GM19099 (cell line): ENCODE results near the gene PRTFDC1.

Experiments
- POLR2A ChIP-seq: IDR thresholded peaks from 3 replicates; pipeline ENCODE4 v1.6.1; 2011; ENCODE audit warnings: low read depth; ENCODE audit not compliant: insufficient read length; ENCODE audit errors: extremely low read depth

PRTFDC1 gene

DNA sequence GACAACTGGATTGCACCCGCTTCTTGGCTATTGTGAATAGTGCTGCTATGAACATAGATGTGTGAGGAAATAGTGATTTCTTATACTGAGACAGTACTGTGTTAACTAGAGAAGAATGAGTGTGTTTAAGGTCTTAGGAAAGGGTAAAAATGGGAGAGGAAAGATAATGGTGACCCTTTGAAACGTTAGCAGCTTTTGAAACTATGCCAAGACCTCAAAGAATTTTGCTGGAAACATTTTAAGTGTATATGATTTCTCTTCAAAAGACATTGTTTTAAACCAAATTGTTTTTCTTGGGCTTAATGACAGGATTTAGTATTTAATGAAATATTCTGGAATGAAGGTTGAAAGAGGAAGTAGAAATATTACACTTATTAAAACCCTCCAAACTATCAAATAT, 127.9 kb downstream of the PRTFDC1 start:
- TF ChIP-seq POLR2A: no peak

DNA sequence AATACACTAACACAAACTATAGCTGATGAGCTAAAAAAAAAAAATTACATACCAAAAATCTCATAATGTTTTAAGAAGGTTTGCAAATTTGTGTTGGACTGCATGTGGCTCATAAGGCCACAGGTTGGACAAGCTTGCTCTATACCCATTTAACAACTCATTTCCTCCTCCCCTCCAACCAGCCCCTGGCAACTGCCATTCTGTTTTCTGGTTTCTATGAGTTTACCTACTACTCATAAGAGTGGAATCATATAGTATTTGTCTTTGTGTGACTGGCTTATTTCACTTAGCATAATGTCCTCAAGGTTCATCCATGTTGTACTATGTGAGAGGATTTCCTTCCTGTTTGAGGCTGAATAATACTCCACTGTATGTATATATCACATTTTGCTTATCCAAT, 128.3 kb downstream of the PRTFDC1 start:
- no peak for TF ChIP-seq POLR2A

DNA sequence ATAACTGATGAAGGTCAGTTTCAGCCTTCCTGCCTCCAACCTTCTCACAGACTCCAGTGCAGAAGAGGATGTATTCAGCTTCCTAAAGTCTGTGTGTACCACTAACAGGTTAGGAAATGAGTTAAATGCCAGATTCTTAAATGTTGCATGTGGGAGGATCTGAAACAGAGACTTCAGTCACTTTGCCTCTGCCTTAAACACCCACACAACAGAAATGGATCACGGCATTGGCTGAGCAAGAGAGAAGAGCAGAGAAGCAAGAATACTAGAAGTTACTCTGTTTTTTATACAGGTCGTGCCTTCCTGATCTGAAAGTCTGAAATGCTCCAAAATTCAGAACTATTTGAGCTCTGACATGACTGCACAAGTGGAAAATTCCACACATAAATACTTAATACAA, 129.8 kb downstream of the PRTFDC1 start:
- TF ChIP-seq POLR2A: no peak

DNA sequence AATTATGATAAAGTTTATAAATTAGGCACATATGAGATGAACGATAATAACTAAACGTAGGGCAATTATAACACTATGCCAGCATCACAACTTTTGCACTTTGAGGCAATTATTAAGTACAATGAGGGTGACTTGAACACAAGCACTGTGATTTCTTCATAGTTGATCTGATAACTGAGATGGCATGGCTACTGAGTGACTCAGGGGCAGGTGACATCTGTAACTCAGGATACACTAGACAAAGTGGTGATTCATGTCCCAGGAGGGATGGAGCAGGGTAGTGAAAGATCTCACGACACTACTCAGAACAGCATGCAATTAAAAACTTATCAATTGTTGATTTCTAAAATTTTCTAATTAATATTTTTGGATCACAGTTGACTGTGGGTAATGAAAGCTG, 130.4 kb downstream of the PRTFDC1 start:
- no peak for TF ChIP-seq POLR2A

DNA sequence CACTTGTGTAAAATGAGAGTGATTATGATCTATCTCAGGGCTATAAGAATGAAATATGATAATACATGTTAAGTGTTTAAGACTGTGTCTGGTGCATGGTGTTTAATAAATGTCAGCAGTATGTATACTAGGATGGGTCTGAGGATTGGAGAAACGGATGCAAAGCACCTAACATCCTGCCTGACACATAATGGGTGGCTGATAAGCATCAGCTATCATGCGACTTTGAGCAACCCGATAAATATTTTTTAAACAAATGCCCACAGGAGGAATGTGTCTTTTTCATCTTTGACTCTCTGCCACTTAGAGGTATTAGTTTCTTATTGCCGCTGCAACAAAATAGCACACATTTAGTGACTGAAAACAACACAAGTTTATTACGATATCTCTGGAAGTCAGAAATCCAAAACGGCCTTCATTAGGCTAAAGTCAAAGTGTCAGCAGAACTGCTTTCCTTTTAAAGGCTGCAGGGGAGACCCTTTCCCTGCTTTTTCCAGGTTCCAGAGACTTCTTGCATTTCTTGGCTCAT, 135.5 kb downstream of the PRTFDC1 start:
- TF ChIP-seq POLR2A: no peak

DNA sequence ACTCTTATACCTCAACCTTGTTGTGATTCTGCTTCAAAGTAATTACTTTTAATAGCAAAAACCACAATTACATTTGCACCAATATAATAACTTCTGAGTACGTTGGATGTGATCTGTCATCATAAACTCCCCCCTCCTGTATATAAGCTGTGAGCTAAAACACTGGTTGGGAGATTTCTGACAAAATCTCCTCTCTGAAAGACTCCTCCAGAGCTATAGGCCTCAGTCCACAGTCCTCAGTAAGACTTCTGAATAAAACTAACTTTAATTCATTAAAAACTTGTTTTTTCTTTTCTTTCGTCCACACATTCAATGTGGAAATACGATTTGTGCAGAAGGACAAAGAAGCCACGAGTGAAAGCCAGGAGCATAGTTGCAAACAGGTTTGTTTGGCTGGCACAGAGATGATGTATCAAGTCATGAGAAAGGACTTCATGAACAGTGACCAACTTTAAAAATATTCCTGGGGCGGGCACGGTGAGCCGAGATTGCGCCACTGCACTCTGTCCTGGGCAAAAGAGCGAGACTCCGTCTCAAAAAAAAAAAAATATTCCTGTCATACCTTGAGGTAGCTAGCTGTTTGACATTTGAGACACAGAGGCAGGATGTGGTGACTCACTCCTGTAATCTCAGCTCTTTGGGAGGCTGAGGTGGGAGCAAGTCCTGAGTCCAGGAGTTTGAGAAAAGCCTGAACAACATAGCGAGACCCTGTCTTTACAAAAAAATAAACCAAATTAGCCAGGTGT, 137.7 kb downstream of the PRTFDC1 start:
- TF ChIP-seq POLR2A: no peak

DNA sequence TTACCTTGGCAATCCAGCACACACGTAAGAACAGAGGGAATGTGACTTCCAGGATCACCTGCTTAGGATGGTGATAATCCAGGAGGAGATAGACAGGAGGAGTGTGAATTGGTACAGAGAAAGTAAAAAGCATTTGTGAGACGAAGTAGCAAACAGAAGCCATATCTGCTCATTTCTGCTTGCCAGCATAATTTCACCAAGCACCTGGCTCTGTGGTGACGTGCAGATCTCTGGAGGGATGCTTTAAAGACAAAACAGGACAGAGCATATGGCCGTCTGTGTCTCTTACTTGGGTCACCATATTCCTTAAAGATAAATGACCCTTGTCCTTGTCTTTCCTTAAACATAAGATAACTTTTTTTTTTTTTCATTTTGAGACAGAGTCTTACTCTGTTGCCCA, 138.6 kb downstream of the PRTFDC1 start:
- no peak for TF ChIP-seq POLR2A

DNA sequence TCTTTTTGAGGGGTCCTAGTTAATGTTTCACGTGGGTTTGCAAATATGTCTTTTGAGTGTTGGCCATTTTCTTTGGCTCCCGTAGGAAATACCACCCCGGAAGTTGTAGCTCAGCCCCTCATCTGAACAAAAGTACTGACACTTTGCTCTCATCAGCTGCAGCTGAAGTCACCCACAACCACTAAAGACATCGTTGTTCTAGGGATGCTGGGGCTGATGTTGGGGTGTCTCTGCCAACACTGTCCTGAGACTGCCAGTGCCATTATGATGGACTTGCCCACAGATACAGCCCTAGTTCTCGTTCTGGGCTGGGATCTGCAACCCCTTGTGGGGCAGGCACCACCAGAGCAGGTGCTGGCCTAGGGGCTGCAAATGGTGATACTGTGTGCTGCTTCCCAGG, 146.1 kb downstream of the PRTFDC1 start:
- TF ChIP-seq POLR2A: no peak

DNA sequence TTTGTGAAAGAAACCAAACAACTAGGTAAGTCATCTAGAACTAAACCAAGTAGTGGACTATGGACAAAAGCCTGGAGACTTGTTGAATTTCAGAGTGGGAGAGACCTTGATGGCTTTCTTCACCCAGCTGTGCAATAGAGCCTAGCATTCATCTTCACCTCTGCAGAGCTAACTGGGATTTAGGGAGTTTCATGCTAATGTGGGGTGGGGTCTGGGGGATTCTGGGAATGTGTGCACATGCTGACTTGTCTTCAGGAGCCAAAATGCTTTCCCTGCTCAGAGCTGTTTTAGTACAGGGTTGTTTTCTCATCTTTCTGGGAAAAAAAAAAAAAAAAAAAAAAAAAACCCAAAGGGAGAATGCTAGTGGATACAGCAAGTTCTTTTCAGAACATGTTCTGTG, 147.4 kb downstream of the PRTFDC1 start:
- no peak for TF ChIP-seq POLR2A

DNA sequence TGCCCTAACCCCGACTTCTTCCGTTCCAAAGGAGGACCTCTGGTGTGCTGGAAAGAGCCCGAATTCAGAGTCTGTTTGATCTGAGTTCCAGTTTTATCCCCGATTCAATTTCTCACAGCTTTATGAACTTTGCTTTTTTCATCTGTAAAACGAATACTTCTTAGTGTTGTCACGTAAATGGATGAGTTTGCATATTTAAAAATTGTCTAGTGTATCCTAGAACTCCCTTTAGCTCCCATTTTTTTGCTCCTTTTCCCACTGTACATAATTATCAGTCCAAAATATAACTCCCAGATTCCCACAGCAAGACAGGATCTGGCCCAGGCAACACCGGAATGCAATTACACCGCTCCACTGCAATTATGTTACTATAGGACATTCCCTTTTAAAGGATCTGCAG, 148.0 kb downstream of the PRTFDC1 start:
- TF ChIP-seq POLR2A: no peak

DNA sequence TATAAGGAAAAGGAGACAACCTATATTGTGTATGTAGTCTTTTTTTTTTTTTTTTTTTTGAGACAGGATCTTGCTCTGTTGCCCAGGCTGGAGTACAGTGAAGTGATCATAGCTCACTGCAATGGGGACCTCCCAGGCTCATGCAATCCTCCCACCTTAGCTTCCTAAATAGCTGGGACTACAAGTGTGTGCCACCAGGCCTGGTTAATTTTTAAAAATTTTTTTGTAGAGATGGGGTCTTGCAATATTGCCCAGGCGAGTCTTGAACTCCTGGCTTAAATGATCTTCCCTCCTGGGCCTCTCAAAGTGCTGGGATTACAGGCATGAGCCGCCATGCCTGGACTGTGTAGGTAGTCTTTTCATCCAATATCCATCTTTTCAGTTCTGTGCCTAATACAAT, 150.0 kb downstream of the PRTFDC1 start:
- no peak for TF ChIP-seq POLR2A

DNA sequence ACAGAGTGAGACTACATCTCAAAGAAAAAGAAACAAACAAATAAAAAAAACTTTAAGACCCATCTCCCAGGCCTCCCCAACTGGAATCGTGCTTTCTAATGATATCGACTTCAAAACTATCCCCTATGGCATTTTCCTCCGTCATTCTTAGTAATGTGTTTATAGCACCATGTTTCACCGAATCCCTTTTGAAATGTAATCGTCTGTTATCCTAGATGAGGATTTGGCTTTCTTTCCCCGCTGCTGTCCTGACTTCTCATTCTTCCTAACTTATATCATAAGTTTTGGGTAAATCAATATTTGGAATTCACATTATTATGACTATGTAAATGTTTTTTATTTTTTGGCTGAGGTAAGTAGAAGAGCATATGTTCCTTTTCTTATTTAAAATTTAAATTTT, 151.5 kb downstream of the PRTFDC1 start:
- TF ChIP-seq POLR2A: no peak
